Testis (tissue), 2 donors: ENCODE data around the gene DIS3L.

Source experiments
- POLR2A ChIP-seq: fragments of 450-650 bp; IDR thresholded peaks from one replicate; pipeline ENCODE4 v1.6.1; 2017; ENCODE audit warnings: antibody characterized with exemption, mild to moderate bottlenecking, moderate library complexity
- TF ChIP-seq, protein P1 (sequence below), 3 experiments: fragments of 450-650 bp in 2 of 3; fragments of 200-600 bp in 1 of 3; sonication (generic) in 1 of 3; IDR thresholded peaks; one replicate each; pipeline ENCODE4 v1.5.1; 2016 to 2019; ENCODE audit warnings: antibody characterized with exemption in 3 of 3, mild to moderate bottlenecking in 2 of 3, moderate library complexity in 1 of 3

DNA sequence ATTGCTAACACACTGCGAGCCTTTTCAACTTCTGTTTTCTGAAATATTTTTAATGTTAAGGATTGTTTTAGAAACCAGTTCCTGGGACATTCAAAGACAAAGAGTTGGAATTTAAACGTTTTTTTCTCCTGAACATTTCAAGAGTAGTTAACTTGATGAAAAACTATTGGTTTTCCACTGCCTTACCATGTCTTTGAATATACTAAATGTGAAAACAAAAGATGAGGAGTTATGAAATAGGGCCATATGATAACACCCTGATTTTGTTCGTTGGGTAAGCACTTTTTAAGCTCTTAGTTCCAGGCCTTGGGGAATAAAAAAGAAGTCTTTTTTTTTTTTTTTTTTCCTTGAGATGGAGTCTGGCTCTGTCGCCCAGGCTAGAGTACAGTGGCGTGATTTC lies 2.8 kb downstream of the DIS3L start:
- TF ChIP-seq, protein P1, sequence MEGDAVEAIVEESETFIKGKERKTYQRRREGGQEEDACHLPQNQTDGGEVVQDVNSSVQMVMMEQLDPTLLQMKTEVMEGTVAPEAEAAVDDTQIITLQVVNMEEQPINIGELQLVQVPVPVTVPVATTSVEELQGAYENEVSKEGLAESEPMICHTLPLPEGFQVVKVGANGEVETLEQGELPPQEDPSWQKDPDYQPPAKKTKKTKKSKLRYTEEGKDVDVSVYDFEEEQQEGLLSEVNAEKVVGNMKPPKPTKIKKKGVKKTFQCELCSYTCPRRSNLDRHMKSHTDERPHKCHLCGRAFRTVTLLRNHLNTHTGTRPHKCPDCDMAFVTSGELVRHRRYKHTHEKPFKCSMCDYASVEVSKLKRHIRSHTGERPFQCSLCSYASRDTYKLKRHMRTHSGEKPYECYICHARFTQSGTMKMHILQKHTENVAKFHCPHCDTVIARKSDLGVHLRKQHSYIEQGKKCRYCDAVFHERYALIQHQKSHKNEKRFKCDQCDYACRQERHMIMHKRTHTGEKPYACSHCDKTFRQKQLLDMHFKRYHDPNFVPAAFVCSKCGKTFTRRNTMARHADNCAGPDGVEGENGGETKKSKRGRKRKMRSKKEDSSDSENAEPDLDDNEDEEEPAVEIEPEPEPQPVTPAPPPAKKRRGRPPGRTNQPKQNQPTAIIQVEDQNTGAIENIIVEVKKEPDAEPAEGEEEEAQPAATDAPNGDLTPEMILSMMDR (IDR thresholded peaks at IDR 0.05) = no peak
- TF ChIP-seq POLR2A = no peak
